NCI-H1694 (cell line): ENCODE results near the gene TPX2.
A peak's percentile ranks its signal among the peaks of the same experiment; 100 is the strongest.

Experiments
- DNase-seq: peaks from one replicate; lab custom pipeline; 2025; lab: John Stamatoyannopoulos, UW

Gene TPX2

DNA sequence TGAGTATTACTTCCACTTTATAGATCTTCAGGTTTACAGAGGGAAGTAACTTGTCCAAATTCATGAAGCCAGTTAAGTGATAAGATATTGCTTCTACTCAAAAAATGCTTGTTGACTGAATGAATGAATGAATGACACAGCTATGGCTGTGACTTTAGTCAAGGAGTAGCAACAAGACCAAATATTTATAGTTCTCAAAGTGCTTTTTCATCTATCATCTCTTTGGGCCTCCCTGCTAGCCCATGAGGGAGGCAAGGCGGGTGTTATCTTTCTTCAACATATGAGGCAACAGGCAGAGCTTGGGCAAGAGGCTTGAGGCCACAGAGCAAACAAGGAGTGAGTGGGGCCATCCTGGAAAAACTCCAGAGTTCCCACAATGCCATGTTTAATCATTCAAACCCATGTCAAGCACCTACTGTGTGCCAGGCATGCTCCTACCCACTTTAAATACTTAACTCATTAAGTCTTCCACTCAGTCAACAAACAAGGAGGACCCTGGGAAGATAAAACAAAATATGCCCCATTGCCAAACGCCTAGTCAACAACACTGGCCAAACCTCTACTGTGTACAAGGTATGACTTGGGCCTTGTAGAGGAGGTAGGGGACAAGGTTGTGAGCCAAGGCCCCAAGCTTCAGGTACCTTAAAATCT is 32.4 kb upstream of the TPX2 start:
- no peak for DNase-seq

DNA sequence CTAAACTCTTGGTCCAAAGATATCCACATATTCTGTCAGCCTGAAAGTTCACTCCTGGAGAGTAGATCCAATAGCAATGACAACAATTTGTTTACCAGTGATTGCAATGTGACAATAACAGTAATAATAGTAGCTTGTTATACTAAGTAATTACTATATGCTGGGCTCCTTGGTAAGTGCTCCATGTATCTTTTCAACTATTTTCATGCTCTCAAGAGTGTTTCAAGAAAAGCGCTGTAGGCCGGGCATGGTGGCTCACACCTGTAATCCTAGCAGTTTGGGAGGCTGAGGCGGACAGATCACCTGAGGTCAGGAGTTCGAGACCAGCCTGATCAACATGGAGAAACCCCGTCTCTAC is 31.9 kb upstream of the TPX2 start:
- DNase-seq, result no peak

- peak; percentile 35 for DNase-seq
These were observed 30.9 kb upstream of the TPX2 start for GRCh38 chr20:31707994-31708735.

- DNase-seq, result no peak
These were observed 30.2 kb upstream of the TPX2 start for GRCh38 chr20:31708736-31709534.

GRCh38 chr20:31709939-31710338 is 29.2 kb upstream of the TPX2 start:
- no peak for DNase-seq

DNA sequence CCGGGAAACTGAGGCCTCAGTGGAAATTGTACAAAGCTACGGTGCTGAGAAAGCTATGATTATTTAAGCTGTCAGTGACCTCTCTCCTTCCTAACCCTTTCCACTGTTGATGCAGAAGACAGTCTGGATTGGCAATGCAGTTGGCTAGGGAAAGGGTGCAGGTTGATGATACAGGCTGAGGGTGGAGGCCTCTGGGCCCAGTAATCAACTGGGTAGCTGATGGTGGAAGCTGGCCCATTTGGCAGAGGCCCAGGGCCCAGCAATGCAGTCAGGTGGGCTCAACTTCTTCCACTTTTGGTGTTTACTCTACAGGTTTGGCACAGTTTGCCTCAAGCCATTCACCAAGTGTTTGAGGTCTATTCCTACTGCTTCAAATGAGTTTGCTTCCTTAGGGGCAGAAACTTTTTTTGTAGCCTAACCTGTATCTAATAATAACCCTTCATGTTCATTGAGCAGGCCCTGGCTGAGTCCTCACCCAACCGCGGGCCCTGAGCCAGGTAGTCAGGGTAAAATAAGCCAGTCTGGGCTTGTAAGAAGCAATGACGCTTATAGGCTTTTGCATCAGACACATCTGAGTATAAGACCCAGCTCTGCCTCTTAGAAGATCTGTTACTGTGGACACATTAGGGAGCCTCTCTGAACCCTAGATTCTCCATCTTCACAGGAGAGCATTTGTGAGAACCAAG is 28.5 kb upstream of the TPX2 start:
- peak; percentile 77 for DNase-seq

DNA sequence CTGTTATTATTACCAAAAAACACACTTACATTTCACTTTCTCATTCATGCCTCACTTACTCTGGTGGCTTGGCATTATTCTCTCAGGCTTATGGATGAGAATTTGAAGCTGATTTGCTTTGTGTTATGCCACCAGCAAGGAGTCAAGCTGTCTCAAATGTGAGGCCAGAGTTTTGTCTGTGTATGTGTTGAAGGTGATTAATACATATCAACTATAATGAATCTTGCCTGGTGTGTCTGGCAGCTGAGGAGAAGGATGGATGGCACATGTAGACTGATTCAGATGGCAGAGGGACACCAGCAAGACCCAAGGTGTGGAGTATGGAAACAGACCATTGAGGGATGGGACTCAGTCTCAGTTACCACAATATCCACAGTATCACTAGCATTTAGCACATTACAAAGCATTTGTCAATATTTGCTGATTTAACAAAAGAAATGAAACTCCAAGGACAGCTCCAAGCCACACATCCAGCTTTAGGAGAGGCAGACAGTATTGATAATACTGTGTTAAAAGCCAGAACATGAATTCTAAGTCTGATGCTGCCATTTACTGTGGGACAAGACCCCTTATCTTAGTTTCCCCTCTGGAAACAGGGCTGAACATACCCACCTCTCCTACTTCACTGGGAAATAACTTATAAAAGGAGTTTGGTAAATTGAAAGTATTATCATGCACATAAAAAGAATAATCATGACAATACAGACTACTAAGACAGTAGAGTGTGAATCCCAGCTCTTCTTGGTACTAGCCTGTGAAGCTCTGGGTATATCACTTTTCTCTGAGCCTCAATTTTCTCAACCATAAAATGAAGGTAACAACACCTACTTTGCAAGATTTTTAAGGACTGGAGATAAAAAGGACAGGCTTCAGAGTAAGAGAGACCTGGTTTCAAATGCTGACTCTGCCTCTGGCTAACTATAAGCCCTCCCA is 27.6 kb upstream of the TPX2 start:
- DNase-seq, result no peak

- DNase-seq, result peak; percentile 21
These were observed 27.0 kb upstream of the TPX2 start for GRCh38 chr20:31712112-31712553.

DNA sequence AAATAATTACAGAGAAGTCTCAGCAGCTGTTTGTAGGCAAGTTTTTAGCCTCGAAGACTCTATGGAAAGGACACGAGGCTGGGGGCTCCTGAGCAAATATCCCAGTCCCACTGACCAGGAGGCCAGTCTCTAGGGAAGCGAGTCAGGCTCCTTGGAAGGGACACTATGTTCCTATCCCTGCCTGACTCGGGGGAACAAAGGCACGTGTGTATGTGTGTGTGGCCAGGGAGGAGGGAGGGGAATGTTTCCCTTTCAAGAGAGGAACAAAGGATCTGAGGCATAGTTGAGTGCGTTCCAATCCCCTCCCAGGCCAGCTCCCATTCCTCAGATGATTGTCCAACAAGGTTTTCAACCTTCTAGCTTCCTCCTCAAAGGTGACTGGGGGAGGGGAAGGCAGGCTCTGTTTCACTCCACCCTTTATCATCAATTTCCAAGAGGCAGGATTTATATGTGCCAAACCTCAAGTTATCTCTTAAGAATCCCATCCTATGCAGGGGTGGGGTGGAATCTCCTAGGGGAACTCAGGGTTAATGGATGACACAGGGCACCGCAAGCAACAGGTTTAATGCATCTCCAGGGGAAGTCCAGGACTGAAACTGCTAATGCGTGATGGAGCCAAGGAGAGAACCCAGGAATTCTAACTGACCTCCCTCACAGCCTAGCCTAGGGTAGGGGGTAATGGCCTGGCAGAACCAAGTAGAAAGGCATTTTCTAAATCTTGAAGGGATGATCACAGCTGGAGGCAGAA is 26.4 kb upstream of the TPX2 start:
- no peak for DNase-seq

- no peak for DNase-seq
These were observed 25.5 kb upstream of the TPX2 start for GRCh38 chr20:31713312-31714273.

- no peak for DNase-seq
These were observed 23.3 kb upstream of the TPX2 start for GRCh38 chr20:31715766-31716165.

DNA sequence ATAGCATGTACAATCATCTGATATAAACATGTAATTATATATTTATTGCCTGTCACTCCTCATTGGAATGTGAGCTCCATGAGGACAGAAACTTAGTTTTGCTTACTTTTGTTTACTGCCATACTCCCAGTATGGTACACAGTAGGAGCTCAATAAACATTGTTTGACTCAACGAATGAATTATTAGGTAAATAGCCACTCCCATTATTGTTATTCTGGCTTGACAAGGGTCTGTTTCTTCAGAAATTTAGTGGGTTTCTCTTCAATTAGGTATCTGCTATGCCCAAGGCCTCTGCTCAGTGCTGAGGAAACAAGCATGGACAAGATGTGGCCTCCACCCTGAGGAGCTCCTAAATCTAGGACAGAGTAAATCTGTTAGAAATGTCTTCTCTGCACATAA is 22.7 kb upstream of the TPX2 start:
- DNase-seq, result no peak

GRCh38 chr20:31716818-31717477 is 22.1 kb upstream of the TPX2 start:
- no peak for DNase-seq

DNA sequence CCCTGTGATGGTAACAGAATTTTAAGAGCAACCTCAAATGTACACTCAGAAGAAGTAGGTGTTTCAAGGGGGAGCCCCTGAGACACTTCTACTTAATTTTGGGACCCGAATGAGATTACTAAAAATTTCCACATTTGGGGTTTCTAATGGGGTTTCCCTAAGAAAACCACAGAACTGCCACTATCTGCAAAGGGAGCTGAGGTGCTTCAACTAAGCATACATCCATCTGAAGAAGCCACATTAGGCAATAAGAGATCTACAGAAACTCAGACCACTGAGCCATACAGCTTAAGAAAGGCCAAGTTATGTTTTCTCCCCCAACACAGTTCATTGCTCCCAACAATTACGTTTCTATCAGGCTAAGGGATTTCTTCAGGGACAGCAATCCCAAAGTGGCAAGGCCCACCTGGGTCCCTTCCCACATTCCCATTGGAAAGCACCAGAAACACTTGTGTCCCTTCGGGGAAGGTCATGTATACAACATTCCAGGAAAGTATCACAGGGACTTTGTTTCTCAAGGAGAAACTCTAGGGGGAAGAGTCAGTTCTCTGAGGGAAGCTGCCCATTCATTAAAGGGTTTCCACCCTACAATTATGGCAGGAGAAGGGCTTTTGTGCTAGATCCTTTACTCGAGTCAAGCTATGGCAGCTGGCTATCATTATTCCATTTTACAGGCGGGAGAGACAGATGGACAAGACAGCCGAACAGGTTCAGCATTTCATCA is 21.4 kb upstream of the TPX2 start:
- no peak for DNase-seq

DNA sequence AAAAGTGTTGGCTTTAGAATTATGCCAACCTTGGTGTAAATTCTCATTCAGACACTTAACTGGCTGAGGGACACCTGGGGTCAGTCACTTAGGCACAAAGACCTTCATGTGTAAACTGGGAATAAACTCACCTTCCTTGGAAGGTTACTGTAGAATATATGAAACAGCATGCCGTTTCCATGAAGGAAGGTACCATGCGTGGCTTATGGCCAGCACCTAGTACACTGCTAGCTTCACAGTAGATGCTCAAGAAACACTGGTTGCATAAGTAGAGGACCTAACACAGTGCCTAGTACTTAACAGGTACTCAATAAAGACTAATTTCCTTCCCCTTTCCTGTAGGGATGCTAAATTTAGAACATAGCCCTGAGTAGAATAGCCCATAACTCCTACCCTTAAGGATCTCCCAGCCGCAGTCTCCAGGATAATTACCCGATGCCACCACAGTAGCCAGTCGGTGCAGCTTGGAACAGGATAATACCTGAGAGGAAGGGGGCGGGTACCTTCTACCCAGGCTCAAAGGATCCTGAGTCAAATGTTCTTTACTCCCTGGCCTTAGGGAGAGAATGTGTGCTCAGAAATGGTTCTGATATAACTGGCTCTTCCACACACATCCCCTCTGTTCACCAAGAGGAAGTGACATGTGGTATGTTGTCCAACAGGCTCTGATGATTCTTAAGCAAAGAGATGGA is 20.0 kb upstream of the TPX2 start:
- DNase-seq, result no peak

GRCh38 chr20:31719644-31720485 is 19.2 kb upstream of the TPX2 start:
- no peak for DNase-seq
